Pancreas (tissue), 10 donors: ENCODE data around the gene BET1. TPM values are rescaled to one million over a fixed set of nuclear protein-coding genes. Genes with fewer than 3 reads are reported as not detected.

Source experiments
- ATAC-seq, 4 donors: fragments of 200-7000 bp; cut with Tn5 transposase; one replicate each; pipeline versions ENCODE4 v1.8.0 to v1.9.1; 2020; ENCODE audit warnings: mild to moderate bottlenecking in 4 of 4, moderate library complexity in 4 of 4
- DNase-seq, 6 donors: peaks; one replicate each; pipeline ENCODE4 v3.0.0-alpha.2; 2020
- FAIRE-seq: peaks from 2 replicates; lab custom pipeline; 2012; peaks lifted over from hg19 to GRCh38; lab: Jason Lieb, UNC
- H3K27ac ChIP-seq, 4 donors: fragments of 200-600 bp; sonication (generic); 1 replicate in 3 of 4; 2 replicates in 1 of 4; pipeline versions ENCODE4 v1.5.0 to v1.8.0; 2020
- H3K27me3 ChIP-seq, 4 donors: fragments of 200-600 bp; one replicate each; pipeline ENCODE4 v1.8.0; 2021
- H3K36me3 ChIP-seq, 3 donors: fragments of 200-600 bp; sonication (generic) in 1 of 3; one replicate each; pipeline versions ENCODE4 v1.5.0 to v1.8.0; 2020 to 2021
- H3K4me1 ChIP-seq, 3 donors: fragments of 200-600 bp; one replicate each; pipeline ENCODE4 v1.8.0; 2021
- H3K4me3 ChIP-seq, 4 donors: fragments of 200-600 bp; sonication (generic) in 2 of 4; one replicate each; pipeline versions ENCODE4 v1.5.0 to v1.8.0; 2020 to 2021
- H3K9me3 ChIP-seq, 4 donors: fragments of 200-600 bp; one replicate each; pipeline ENCODE4 v1.8.0; 2021
- WGBS, 2 donors: extraction: QIAGEN DNeasy Blood & Tissue Kit; methylation state at CpG; one replicate each; pipeline ENCODE4 v1.1.7; 2013; 5-methylcytosine and 5-hydroxymethylcytosine counted together
- intact Hi-C, 3 donors: fragments of 100-400 bp; cut with DNase I; formaldehyde crosslinking; loops; one replicate each; pipeline versions ENCODE4 v1.11.1 to v1.14.2; 2022
- polyA plus RNA-seq, 2 donors: library from polyadenylated mRNA; stranded (reverse); fragments of 200-250 nt; gene quantifications; one replicate each; pipeline ENCODE4 v1.2.3, GENCODE V29; 2013
- total RNA-seq, 6 donors: library from RNA; stranded (reverse); fragmentation: NEBNext Ultra II Directional in 4 of 6; extraction: Animal tissue kit (Norgen Biotek cat#: 25700) in 4 of 6; gene quantifications; one replicate each; pipeline versions ENCODE4 v1.2.1 to v1.2.4, GENCODE V29; 2021 to 2023
- TF ChIP-seq, protein P1 (sequence below), 4 donors: fragments of 200-600 bp; sonication (generic) in 3 of 4; IDR thresholded peaks; one replicate each; pipeline versions ENCODE4 v1.5.0 to v1.8.0; 2021; ENCODE audit warnings: antibody characterized with exemption in 4 of 4
- donor health status: healthy with polysubstance abuse.
- donor health status: DM: no; HTN: no; CAD: no; lungs with moderate emphysema.
- donor health status: DM: no; HTN: no; CAD: no.
- donor health status: control.
- donor health status: control.
- donor health status: Bipolar disorder and iron deficiency.
- donor health status: DM: yes; HTN: yes; CAD: no.
- donor health status: DM: no; HTN: no; CAD: no.
- donor health status: DM: no; HTN: no; CAD: no.
- donor health status: DM: yes; HTN: yes; CAD: no.

The BET1 gene
- 10 to 100 TPM; 13.8 to 24.6 (median 16.4) TPM for total RNA-seq
- 10 to 100 TPM; 18.6 to 23.2 TPM for polyA plus RNA-seq

GRCh38 chr7:94004024-94004951 is at the start of gene BET1:
TSS of gene BET1 (minus strand) at chr7:94004355. CDS start at chr7:94004216, 139 bp downstream.
- peaks cover 0 to 16% (median 5%) of the 10 kb centered on the region in 3 donors for H3K4me1 ChIP-seq
- H3K4me3 ChIP-seq = peak within 1 kb of the TSS; percentile 46 to 73 (median 51)
- no peak for FAIRE-seq
- DNase-seq = peak; percentile 89 to 94 (median 92)
- TF ChIP-seq, protein P1, sequence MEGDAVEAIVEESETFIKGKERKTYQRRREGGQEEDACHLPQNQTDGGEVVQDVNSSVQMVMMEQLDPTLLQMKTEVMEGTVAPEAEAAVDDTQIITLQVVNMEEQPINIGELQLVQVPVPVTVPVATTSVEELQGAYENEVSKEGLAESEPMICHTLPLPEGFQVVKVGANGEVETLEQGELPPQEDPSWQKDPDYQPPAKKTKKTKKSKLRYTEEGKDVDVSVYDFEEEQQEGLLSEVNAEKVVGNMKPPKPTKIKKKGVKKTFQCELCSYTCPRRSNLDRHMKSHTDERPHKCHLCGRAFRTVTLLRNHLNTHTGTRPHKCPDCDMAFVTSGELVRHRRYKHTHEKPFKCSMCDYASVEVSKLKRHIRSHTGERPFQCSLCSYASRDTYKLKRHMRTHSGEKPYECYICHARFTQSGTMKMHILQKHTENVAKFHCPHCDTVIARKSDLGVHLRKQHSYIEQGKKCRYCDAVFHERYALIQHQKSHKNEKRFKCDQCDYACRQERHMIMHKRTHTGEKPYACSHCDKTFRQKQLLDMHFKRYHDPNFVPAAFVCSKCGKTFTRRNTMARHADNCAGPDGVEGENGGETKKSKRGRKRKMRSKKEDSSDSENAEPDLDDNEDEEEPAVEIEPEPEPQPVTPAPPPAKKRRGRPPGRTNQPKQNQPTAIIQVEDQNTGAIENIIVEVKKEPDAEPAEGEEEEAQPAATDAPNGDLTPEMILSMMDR (IDR thresholded peaks at IDR 0.05) = no peak
- peak within 1 kb of the TSS; percentile 75 to 91 (median 78) for H3K27ac ChIP-seq
- ATAC-seq = peak; percentile 99 to 100 (median 99)
- H3K9me3 ChIP-seq = no peaks in the 10 kb centered on the region
- H3K27me3 ChIP-seq = peaks cover 0 to 7% (median 3%) of the 10 kb centered on the region in 4 donors
- 0% methylated on average over 46 to 47 of the region's 47 CpGs for WGBS, 2 donors
- H3K36me3 ChIP-seq = no peaks in the 10 kb centered on the region
- intact Hi-C loops = no loop called here

GRCh38 chr7:94053532-94053931 is 49.4 kb upstream of the BET1 start:
- ATAC-seq (no peak), FAIRE-seq (no peak), DNase-seq (no peak)
- peaks cover 0 to 4% (median 0%) of the 10 kb centered on the region in 4 donors for H3K27me3 ChIP-seq
- H3K4me1 ChIP-seq = no peaks in the 10 kb centered on the region
- no peaks in the 10 kb centered on the region for H3K9me3 ChIP-seq
- H3K27ac ChIP-seq = no peak overlapping the region
- WGBS, 2 donors = 21 to 31% methylated on average over 2 of the region's 2 CpGs
- intact Hi-C loops = no loop called here
- TF ChIP-seq, protein P1 (IDR thresholded peaks at IDR 0.05) = no peak
- H3K4me3 ChIP-seq = no peak overlapping the region
- H3K36me3 ChIP-seq = no peaks in the 10 kb centered on the region

- TF ChIP-seq, protein P1 (IDR thresholded peaks at IDR 0.05) = no peak
- H3K4me3 ChIP-seq = no peak overlapping the region
- H3K9me3 ChIP-seq = no peaks in the 10 kb centered on the region
- FAIRE-seq (no peak), DNase-seq (no peak), ATAC-seq (no peak)
- H3K4me1 ChIP-seq = no peaks in the 10 kb centered on the region
- WGBS, 2 donors = 39 to 42% methylated on average over 5 of the region's 5 CpGs
- no peaks in the 10 kb centered on the region for H3K36me3 ChIP-seq
- intact Hi-C loops = no loop called here
- no peak overlapping the region for H3K27ac ChIP-seq
- H3K27me3 ChIP-seq = peaks cover 0 to 4% (median 0%) of the 10 kb centered on the region in 4 donors
These were observed 48.4 kb upstream of the BET1 start for GRCh38 chr7:94052398-94053180.

DNA sequence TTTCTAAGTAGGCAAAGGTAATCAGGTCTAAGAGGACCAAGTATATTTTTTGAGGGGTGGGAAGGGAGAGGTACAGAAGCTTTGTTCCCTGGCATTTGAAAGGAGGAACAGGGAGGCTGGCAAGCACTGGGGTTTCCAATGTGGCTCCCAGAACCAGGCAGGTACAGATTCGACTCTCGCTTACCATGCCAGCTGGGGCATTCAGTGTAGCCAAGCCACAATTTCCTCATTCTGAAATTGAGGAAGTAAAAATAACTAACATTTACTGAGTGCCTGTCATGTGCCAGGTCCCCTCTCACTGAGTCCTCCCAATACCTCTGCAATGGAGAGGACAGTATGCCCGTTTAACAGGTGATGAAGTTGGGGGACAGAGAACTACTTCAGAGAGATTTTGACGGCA is 45.9 kb upstream of the BET1 start:
- H3K27ac ChIP-seq = no peak overlapping the region
- H3K9me3 ChIP-seq = no peaks in the 10 kb centered on the region
- no peak overlapping the region for H3K4me3 ChIP-seq
- peak in 2 of 4 donors; percentile 31 to 44 for ATAC-seq
- intact Hi-C loops = no loop called here
- 63 to 76% methylated on average over 4 of the region's 4 CpGs for WGBS, 2 donors
- FAIRE-seq = no peak
- no peaks in the 10 kb centered on the region for H3K36me3 ChIP-seq
- TF ChIP-seq, protein P1 (IDR thresholded peaks at IDR 0.05) = no peak
- H3K4me1 ChIP-seq = no peaks in the 10 kb centered on the region
- DNase-seq = peak in 1 of 6 donors; percentile 15
- peaks cover 0 to 4% (median 0%) of the 10 kb centered on the region in 4 donors for H3K27me3 ChIP-seq
